GM08714 (cell line): Measurements from ENCODE around the gene FAM163A.

Experiments
- H3K4me3 ChIP-seq: fragments of 200-500 bp; sonication (Bioruptor generic); 2 replicates; pipeline ENCODE4 v1.5.1; 2014; ENCODE audit warnings: mild to moderate bottlenecking, low read length, inconsistent platforms
- ZNF274 ChIP-seq: IDR thresholded peaks from 2 replicates; pipeline ENCODE4 v1.6.1; 2012; ENCODE audit warnings: mild to moderate bottlenecking, low read depth, low read length

FAM163A gene

GRCh38 chr1:179860652-179861051 is 117.6 kb downstream of the FAM163A start:
- H3K4me3 ChIP-seq, result no peak overlapping the region
- TF ChIP-seq ZNF274, result no peak

GRCh38 chr1:179865377-179865776 is 122.3 kb downstream of the FAM163A start:
- no peak overlapping the region for H3K4me3 ChIP-seq
- TF ChIP-seq ZNF274, result no peak
